Fibroblast of lung (primary cell): Measurements from ENCODE around the gene RPS19BP1. TPM values are rescaled to one million over a fixed set of nuclear protein-coding genes. Genes with fewer than 3 reads are reported as not detected.

Experiments
- DNase-seq, 2 donors: peaks; one replicate each; pipeline versions ENCODE4 v3.0.0 to v3.0.0-alpha.2; 2010; ENCODE audit warnings: low read depth in 2 of 2
- H2AFZ ChIP-seq: 2 replicates; pipeline ENCODE4 v1.5.1; 2012; ENCODE audit warnings: low read length, control low read depth, inconsistent platforms
- H3K27ac ChIP-seq: 2 replicates; pipeline ENCODE4 v1.5.1; 2011; ENCODE audit warnings: low read length, control low read depth; ENCODE audit not compliant: insufficient read depth
- H3K27me3 ChIP-seq: 2 replicates; pipeline ENCODE4 v1.5.1; 2011; ENCODE audit warnings: mild to moderate bottlenecking, low read length; ENCODE audit not compliant: control insufficient read depth, insufficient read depth
- H3K36me3 ChIP-seq: 2 replicates; pipeline ENCODE4 v1.5.1; 2011; ENCODE audit warnings: low read length; ENCODE audit not compliant: control insufficient read depth, insufficient read depth
- H3K4me1 ChIP-seq: 2 replicates; pipeline ENCODE4 v1.5.1; 2011; ENCODE audit warnings: low read length; ENCODE audit not compliant: control insufficient read depth, insufficient read depth; ENCODE audit errors: extremely low read depth
- H3K4me2 ChIP-seq: 2 replicates; pipeline ENCODE4 v1.5.1; 2011; ENCODE audit warnings: low read length, control low read depth; ENCODE audit not compliant: insufficient read depth; ENCODE audit errors: extremely low read depth
- H3K4me3 ChIP-seq, 4 experiments: fragments of 200-600 bp in 1 of 4; sonication (generic) in 1 of 4; replicated peaks in 1 of 4; 2 replicates each; pipeline ENCODE4 v1.5.1; 2011 to 2016; ENCODE audit warnings: low read length in 4 of 4, low read depth in 3 of 4, mild to moderate bottlenecking in 3 of 4, control low read depth in 2 of 4, inconsistent platforms in 1 of 4, mixed read lengths in 1 of 4; ENCODE audit not compliant: insufficient read depth in 1 of 4; ENCODE audit errors: control extremely low read depth in 1 of 4
- H3K79me2 ChIP-seq: 2 replicates; pipeline ENCODE4 v1.5.1; 2012; ENCODE audit warnings: mild to moderate bottlenecking, low read length, inconsistent platforms; ENCODE audit not compliant: control insufficient read depth, insufficient read depth
- H3K9ac ChIP-seq: 2 replicates; pipeline ENCODE4 v1.5.1; 2011; ENCODE audit warnings: mild to moderate bottlenecking, low read length, control low read depth; ENCODE audit not compliant: insufficient read depth
- H3K9me3 ChIP-seq: 2 replicates; pipeline ENCODE4 v1.5.1; 2012; ENCODE audit warnings: low read depth, low read length; ENCODE audit not compliant: control insufficient read depth, insufficient read depth
- H4K20me1 ChIP-seq: 2 replicates; pipeline ENCODE4 v1.5.1; 2011; ENCODE audit warnings: low read length; ENCODE audit not compliant: control insufficient read depth, insufficient read depth; ENCODE audit errors: extremely low read depth
- CTCF ChIP-seq, 2 donors: IDR thresholded peaks in 1 of 2; conservative IDR thresholded peaks in 1 of 2; 1 replicate in 1 of 2; 2 replicates in 1 of 2; pipeline ENCODE4 v1.5.1; 2011 to 2012; ENCODE audit warnings: low read length in 2 of 2, control low read depth in 1 of 2, inconsistent platforms in 1 of 2, low read depth in 1 of 2, mild to moderate bottlenecking in 1 of 2
- EZH2 ChIP-seq: IDR thresholded peaks from 2 replicates; pipeline ENCODE4 v1.5.1; 2012; ENCODE audit warnings: low read length, control low read depth, mild to moderate bottlenecking; ENCODE audit errors: missing control alignments
- polyA plus RNA-seq, 2 donors: library from polyadenylated mRNA; depleted of rRNA in 1 of 2; stranded (reverse) in 1 of 2; unstranded in 1 of 2; fragments of >200 nt; gene quantifications; 2 replicates each; pipeline ENCODE4 v1.2.1, GENCODE V29; 2011 to 2012; ENCODE audit warnings: missing spikeins in 1 of 2
- total RNA-seq: library from RNA; depleted of rRNA; stranded (reverse); fragments of >200 nt; gene quantifications from 2 replicates; pipeline ENCODE4 v1.2.1, GENCODE V29; 2014

Gene RPS19BP1
- total and polyA plus RNA-seq, 2 donors (not counting 1 experiment from before 2014, with no cell fraction given), result 41.6 to 44.3 TPM

- H3K4me1 ChIP-seq, result peaks cover 2% of the 10 kb centered on the region
- no peak for DNase-seq
- TF ChIP-seq CTCF (conservative IDR thresholded peaks at IDR 0.05 in 1 of 2, IDR thresholded peaks at IDR 0.05 in 1 of 2; ENCODE audit: low read depth in 1 of 2, low read length in 2 of 2) (no peak), EZH2 (no peak)
Measured at GRCh38 chr22:39580006-39580441, 47.5 kb upstream of the RPS19BP1 start.

GRCh38 chr22:39577900-39578299 is 45.4 kb upstream of the RPS19BP1 start:
- no peak overlapping the region for H3K27ac ChIP-seq
- TF ChIP-seq CTCF (conservative IDR thresholded peaks at IDR 0.05 in 1 of 2, IDR thresholded peaks at IDR 0.05 in 1 of 2; ENCODE audit: low read depth in 1 of 2, low read length in 2 of 2), result no peak
- TF ChIP-seq EZH2, result no peak
- peaks cover 7% of the 10 kb centered on the region for H3K27me3 ChIP-seq
- no peak overlapping the region for H2AFZ ChIP-seq
- H3K9me3 ChIP-seq, result no peaks in the 10 kb centered on the region
- peaks cover 7% of the 10 kb centered on the region for H3K4me1 ChIP-seq
- no peak for DNase-seq
- no peaks in the 10 kb centered on the region for H3K36me3 ChIP-seq
- H4K20me1 ChIP-seq, result no peaks in the 10 kb centered on the region
- no peak overlapping the region for H3K4me2 ChIP-seq
- H3K4me3 ChIP-seq, result no peak overlapping the region
- H3K9ac ChIP-seq, result no peak overlapping the region
- H3K79me2 ChIP-seq, result no peaks in the 10 kb centered on the region

More at GRCh38 chr22:39580006-39580441, 47.5 kb upstream of the RPS19BP1 start:
- Histone ChIP-seq H3K27ac (no peak overlapping the region), H3K36me3 (no peaks in the 10 kb centered on the region), H3K27me3 (peaks cover 7% of the 10 kb centered on the region), H3K4me3 (no peak overlapping the region), H3K4me2 (no peak overlapping the region), H2AFZ (no peak overlapping the region), H3K79me2 (no peaks in the 10 kb centered on the region), H3K9ac (no peak overlapping the region), H4K20me1 (no peaks in the 10 kb centered on the region), H3K9me3 (no peaks in the 10 kb centered on the region)

- H3K9me3 ChIP-seq, result no peaks in the 10 kb centered on the region
- no peaks in the 10 kb centered on the region for H3K36me3 ChIP-seq
- H3K79me2 ChIP-seq, result no peaks in the 10 kb centered on the region
- no peak overlapping the region for H3K9ac ChIP-seq
- H3K4me3 ChIP-seq, result no peak overlapping the region
- no peak overlapping the region for H2AFZ ChIP-seq
- TF ChIP-seq CTCF (conservative IDR thresholded peaks at IDR 0.05 in 1 of 2, IDR thresholded peaks at IDR 0.05 in 1 of 2; ENCODE audit: low read depth in 1 of 2, low read length in 2 of 2) (no peak), EZH2 (no peak)
- no peaks in the 10 kb centered on the region for H4K20me1 ChIP-seq
- H3K4me2 ChIP-seq, result no peak overlapping the region
- peaks cover 7% of the 10 kb centered on the region for H3K4me1 ChIP-seq
- no peak for DNase-seq
- no peak overlapping the region for H3K27ac ChIP-seq
- H3K27me3 ChIP-seq, result peaks cover 7% of the 10 kb centered on the region
Measured at GRCh38 chr22:39577366-39577765, 44.8 kb upstream of the RPS19BP1 start.
